ENCODE results near the gene HID1.

The HID1 gene

GRCh38 chr17:74964988-74965622 lies 7.5 kb downstream of the HID1 start:
- DNase-seq (ENCODE audit: insufficient read length, low spot score), result no peak
- FAIRE-seq, result no peak
- no peak for TF ChIP-seq CTCF (IDR thresholded peaks at IDR 0.05; ENCODE audit: insufficient read depth, missing control alignments)

- DNase-seq (ENCODE audit: insufficient read length, low spot score) (no peak), FAIRE-seq (no peak)
Observed at GRCh38 chr17:74964246-74964761, 8.3 kb downstream of the HID1 start.

GRCh38 chr17:74963656-74964055 lies 8.9 kb downstream of the HID1 start:
- no peak for TF ChIP-seq CTCF (IDR thresholded peaks at IDR 0.05; ENCODE audit: insufficient read depth, missing control alignments)
- DNase-seq (ENCODE audit: insufficient read length, low spot score) (no peak), FAIRE-seq (no peak)

More at GRCh38 chr17:74964246-74964761, 8.3 kb downstream of the HID1 start:
- no peak for TF ChIP-seq CTCF (IDR thresholded peaks at IDR 0.05; ENCODE audit: insufficient read depth, missing control alignments)

GRCh38 chr17:74962622-74963394 lies 9.8 kb downstream of the HID1 start:
- DNase-seq (ENCODE audit: insufficient read length, low spot score), result no peak
- no peak for TF ChIP-seq CTCF (IDR thresholded peaks at IDR 0.05; ENCODE audit: insufficient read depth, missing control alignments)
- FAIRE-seq, result no peak

GRCh38 chr17:74961657-74962350 lies 10.8 kb downstream of the HID1 start:
- TF ChIP-seq CTCF (IDR thresholded peaks at IDR 0.05; ENCODE audit: insufficient read depth, missing control alignments), result peak; percentile 95
- no peak for FAIRE-seq
- DNase-seq (ENCODE audit: insufficient read length, low spot score), result peak; percentile 95

GRCh38 chr17:74960570-74961342 lies 11.8 kb downstream of the HID1 start:
- no peak for FAIRE-seq

More at GRCh38 chr17:74960570-74961342, 11.8 kb downstream of the HID1 start:
- TF ChIP-seq CTCF (IDR thresholded peaks at IDR 0.05; ENCODE audit: insufficient read depth, missing control alignments), result peak; percentile 88
- no peak for DNase-seq (ENCODE audit: insufficient read length, low spot score)

Measured in D721Med (cell line).